ENCODE results near the gene FUT8. TPM values are rescaled to one million over a fixed set of nuclear protein-coding genes. Genes with fewer than 3 reads are reported as not detected.

FUT8 gene
- total RNA-seq, 2 donors from 2014 or later = 56.6 to 98.8 TPM

DNA sequence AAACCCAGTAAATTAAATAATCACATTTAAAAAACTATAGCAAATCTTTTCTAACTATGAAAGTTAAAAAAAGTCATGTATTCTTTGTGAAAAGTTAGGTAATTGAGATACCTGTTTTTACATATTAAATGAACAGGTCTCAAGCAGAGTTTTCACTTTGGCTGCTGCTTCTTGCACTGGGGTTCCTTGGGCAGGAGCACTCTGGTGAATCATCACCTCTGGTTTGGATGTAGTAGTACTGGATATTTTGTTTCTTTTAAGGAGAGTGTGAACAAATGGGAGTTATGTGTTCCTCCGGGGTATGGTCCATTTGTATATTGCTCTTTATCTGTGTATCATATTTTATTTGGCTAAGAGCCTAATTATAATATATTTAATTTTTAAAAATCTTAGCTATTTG is 82.7 kb downstream of the FUT8 start:
- H3K27ac Mint-ChIP-seq = no peak overlapping the region
- DNase-seq (ENCODE audit: low spot score in 2 of 2) = no peak
- H3K36me3 Mint-ChIP-seq = peaks cover 6 to 46% of the 10 kb centered on the region in 2 donors
- H3K9me3 Mint-ChIP-seq = peaks cover 5 to 6% of the 10 kb centered on the region in 2 donors
- no peak for ATAC-seq

DNA sequence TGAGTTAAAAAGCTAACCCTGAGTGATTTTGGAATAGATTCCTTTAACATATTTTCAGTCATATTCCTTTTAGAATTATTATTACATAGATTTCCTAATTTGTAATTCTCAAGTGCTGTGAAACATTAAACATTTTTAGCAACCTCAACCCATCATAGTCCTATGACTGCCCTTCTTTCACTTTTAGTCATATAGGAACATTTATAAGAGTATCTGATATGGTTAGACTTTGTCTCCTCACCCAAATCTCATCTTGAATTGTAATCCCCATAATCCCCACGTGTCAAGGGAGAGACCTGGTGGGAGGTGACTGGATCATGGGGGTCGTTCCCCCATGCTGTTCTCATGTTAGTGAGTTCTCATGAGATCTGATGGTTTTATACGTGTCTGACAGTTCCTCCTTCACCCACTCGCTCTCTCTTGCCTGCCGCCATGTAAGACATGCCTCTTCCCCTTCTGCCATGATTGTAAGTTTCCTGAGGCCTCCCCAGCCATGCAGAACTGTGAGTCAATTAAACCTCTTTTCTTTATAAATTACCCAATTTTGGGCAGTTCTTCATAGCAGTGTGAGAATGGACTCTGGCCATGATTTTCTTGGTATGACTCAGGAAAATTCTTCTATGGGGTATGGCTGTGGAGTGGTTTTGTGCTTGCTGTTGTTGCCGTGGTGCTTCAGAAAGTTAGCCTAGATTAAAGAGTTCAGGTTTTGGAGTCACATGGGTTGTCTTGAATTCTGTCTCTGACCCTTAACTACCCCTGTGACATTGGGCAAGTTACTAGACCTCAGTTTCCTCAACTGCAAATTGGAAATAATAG is 83.9 kb downstream of the FUT8 start:
- DNase-seq (ENCODE audit: low spot score in 2 of 2) (no peak), ATAC-seq (peak; percentile 67 to 84)
- Mint-ChIP-seq H3K9me3 (peaks cover 5 to 6% of the 10 kb centered on the region in 2 donors), H3K27ac (peak overlapping the region; percentile 28 to 93), H3K36me3 (peaks cover 6 to 36% of the 10 kb centered on the region in 2 donors)

GRCh38 chr14:65499138-65499537 is 86.6 kb downstream of the FUT8 start:
- ATAC-seq (peak in 1 of 2 donors; percentile 27), DNase-seq (ENCODE audit: low spot score in 2 of 2) (no peak)
- H3K9me3 Mint-ChIP-seq = peaks cover 5 to 6% of the 10 kb centered on the region in 2 donors
- no peak overlapping the region for H3K27ac Mint-ChIP-seq
- peaks cover 6 to 34% of the 10 kb centered on the region in 2 donors for H3K36me3 Mint-ChIP-seq

DNA sequence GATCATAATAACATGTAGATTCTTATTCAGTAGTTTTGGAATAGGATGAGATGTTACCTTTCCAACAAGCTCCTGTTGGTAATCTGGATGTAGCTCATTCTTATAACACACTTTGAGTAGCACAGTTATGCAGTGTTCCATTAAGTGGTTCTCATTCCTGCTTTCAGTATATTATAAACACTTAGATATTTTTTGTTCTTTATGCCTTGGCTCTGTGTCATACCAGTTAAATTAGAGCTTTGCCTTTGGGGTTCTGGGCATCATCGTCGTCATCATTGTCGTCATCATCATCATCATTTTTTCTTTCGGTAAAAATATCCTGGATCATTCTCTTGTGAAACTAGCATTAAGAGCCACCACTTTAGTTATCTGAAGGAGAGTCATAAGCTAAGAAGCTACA is 87.5 kb downstream of the FUT8 start:
- DNase-seq (ENCODE audit: low spot score in 2 of 2) = no peak
- Mint-ChIP-seq H3K36me3 (peaks cover 6 to 34% of the 10 kb centered on the region in 2 donors), H3K27ac (no peak overlapping the region), H3K9me3 (peaks cover 5 to 6% of the 10 kb centered on the region in 2 donors)
- no peak for ATAC-seq

DNA sequence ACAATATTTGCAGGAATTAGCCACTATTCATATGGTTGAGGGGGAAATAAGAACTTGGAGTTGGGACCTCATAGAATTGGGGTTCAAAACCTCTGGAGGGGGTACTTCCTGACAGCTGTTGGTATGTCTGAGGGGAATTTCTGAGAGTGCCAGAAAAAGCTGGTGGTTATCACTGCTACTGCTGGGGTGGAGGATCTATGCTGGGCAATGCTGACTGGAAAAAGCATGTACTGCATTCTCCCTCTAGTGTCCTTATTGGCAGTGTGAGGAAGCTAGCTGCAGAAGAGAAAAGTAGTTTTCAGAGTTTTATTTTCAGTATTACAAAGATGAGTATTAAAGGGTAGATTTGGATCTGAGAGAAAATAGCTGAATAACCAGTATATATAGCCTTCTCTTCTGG is 88.8 kb downstream of the FUT8 start:
- Mint-ChIP-seq H3K9me3 (peaks cover 3 to 4% of the 10 kb centered on the region in 2 donors), H3K36me3 (peaks cover 5 to 24% of the 10 kb centered on the region in 2 donors), H3K27ac (peak overlapping the region in 1 of 2 donors; percentile 51)
- peak in 1 of 2 donors; percentile 28 for ATAC-seq
- DNase-seq (ENCODE audit: low spot score in 2 of 2) = no peak

DNA sequence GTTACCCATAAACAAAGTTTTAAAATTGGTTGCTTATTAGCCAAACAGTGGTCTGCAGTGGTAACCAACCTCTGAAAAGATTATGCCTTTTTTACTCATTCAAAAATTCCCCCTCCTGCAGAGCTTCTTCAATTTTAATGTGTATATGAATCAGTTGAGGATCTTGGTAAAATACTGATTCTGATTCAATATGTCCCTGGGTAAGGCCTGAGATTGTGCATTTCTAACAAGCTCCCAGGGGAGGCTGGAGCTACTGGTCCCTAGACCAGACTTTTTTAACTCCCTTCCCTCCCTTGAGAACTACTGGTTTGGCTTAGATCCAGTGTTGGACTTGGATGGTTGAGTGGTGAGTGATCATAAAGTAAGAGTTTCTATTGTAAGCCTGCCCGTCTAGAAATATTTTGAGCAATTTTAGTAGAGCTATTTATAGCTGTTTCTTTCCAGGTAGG is 90.2 kb downstream of the FUT8 start:
- peak; percentile 26 to 34 for ATAC-seq

GRCh38 chr14:65503771-65504170 is 91.2 kb downstream of the FUT8 start:
- Mint-ChIP-seq H3K36me3 (peaks cover 2 to 26% of the 10 kb centered on the region in 2 donors), H3K27ac (no peak overlapping the region), H3K9me3 (peaks cover 0 to 10% of the 10 kb centered on the region in 2 donors)
- ATAC-seq (no peak), DNase-seq (ENCODE audit: low spot score in 2 of 2) (no peak)

More for the DNA sequence above, 90.2 kb downstream of the FUT8 start:
- no peak for DNase-seq (ENCODE audit: low spot score in 2 of 2)
- Mint-ChIP-seq H3K36me3 (peaks cover 0 to 30% of the 10 kb centered on the region in 2 donors), H3K27ac (no peak overlapping the region), H3K9me3 (peaks cover 0 to 7% of the 10 kb centered on the region in 2 donors)

DNA sequence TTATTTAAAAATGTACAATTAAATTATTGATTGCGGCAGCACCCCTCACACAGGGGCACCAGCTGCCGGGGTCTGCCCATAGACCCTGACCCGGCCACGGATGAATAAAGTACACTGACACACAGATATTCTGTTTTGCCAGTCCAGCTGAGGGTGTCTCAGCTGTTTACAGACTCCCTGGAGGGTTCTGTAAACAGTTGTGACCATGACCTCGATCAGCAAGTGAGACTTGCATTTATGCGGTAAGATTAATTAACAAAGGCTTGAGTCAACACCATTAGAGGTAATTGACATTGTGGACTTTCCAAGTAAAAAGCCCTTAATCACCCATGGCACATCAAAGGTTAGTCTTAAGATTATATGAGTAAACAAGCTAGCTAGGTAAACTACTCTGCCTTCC is 94.3 kb downstream of the FUT8 start:
- ATAC-seq = no peak

GRCh38 chr14:65509842-65510241 is 97.3 kb downstream of the FUT8 start:
- Mint-ChIP-seq H3K36me3 (peaks cover 5 to 35% of the 10 kb centered on the region in 2 donors), H3K27ac (no peak overlapping the region), H3K9me3 (peaks cover 0 to 23% of the 10 kb centered on the region in 2 donors)
- ATAC-seq = no peak
- no peak for DNase-seq (ENCODE audit: low spot score in 2 of 2)

More for the DNA sequence above, 94.3 kb downstream of the FUT8 start:
- peaks cover 5 to 42% of the 10 kb centered on the region in 2 donors for H3K36me3 Mint-ChIP-seq
- no peak for DNase-seq (ENCODE audit: low spot score in 2 of 2)
- H3K9me3 Mint-ChIP-seq = peaks cover 0 to 23% of the 10 kb centered on the region in 2 donors
- H3K27ac Mint-ChIP-seq = no peak overlapping the region

DNA sequence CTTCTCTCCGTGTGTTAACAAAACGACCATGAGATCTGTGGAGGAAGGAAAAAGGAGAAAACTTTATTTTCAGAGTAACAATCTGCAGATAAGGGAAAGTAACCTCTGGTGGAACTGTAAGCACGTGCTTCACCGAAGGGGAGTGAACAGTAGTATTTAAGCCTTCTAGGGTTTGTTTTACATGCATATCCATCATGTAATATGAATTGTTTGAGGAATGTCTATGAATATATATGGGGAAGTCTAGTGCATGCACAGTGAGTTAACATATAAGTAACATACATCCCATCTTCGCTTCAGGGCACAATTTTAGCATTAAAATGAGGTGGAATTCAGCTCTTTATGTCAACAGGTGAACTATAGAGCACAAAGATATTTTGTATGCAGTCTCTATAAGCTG is 101.1 kb downstream of the FUT8 start:
- peaks cover 0 to 15% of the 10 kb centered on the region in 2 donors for H3K9me3 Mint-ChIP-seq
- no peak for ATAC-seq
- DNase-seq (ENCODE audit: low spot score in 2 of 2) = no peak
- no peak overlapping the region for H3K27ac Mint-ChIP-seq
- H3K36me3 Mint-ChIP-seq = peaks cover 4 to 19% of the 10 kb centered on the region in 2 donors

GRCh38 chr14:65517635-65518542 is 105.4 kb downstream of the FUT8 start:
- Mint-ChIP-seq H3K9me3 (peaks cover 3 to 5% of the 10 kb centered on the region in 2 donors), H3K36me3 (peaks cover 5 to 14% of the 10 kb centered on the region in 2 donors), H3K27ac (peak overlapping the region; percentile 14 to 83)
- ATAC-seq = peak; percentile 64 to 87
- DNase-seq (ENCODE audit: low spot score in 2 of 2) = no peak

- peaks cover 48 to 57% of the 10 kb centered on the region in 2 donors for H3K36me3 Mint-ChIP-seq
- no peak for DNase-seq (ENCODE audit: low spot score in 2 of 2)
Measured at GRCh38 chr14:65528069-65528468, 115.5 kb downstream of the FUT8 start.

DNA sequence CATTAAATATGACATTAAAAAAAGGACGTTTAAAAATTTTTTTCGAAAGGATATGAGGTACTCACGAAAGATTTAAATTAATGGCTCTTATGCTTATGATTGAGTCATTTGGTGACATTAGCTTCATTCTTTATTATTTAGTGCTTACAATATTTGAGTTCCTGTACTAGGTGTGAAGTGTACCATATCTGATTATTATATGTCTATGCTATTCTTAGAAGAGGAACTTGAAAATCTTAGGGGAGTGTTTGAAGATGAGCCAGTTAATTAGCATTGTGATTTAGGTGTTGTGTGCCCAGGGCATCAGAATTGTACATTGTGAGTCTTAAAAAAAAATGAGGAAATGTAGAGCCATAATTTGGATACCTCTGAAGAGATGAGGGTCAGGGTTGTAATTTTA is 118.6 kb downstream of the FUT8 start:
- no peak overlapping the region for H3K27ac Mint-ChIP-seq
- H3K9me3 Mint-ChIP-seq = peaks cover 8 to 13% of the 10 kb centered on the region in 2 donors
- no peak for ATAC-seq
- H3K36me3 Mint-ChIP-seq = peaks cover 27% of the 10 kb centered on the region in 2 donors
- DNase-seq (ENCODE audit: low spot score in 2 of 2) = no peak

More at GRCh38 chr14:65528069-65528468, 115.5 kb downstream of the FUT8 start:
- H3K27ac Mint-ChIP-seq = no peak overlapping the region
- ATAC-seq = no peak
- H3K9me3 Mint-ChIP-seq = peaks cover 22 to 30% of the 10 kb centered on the region in 2 donors

DNA sequence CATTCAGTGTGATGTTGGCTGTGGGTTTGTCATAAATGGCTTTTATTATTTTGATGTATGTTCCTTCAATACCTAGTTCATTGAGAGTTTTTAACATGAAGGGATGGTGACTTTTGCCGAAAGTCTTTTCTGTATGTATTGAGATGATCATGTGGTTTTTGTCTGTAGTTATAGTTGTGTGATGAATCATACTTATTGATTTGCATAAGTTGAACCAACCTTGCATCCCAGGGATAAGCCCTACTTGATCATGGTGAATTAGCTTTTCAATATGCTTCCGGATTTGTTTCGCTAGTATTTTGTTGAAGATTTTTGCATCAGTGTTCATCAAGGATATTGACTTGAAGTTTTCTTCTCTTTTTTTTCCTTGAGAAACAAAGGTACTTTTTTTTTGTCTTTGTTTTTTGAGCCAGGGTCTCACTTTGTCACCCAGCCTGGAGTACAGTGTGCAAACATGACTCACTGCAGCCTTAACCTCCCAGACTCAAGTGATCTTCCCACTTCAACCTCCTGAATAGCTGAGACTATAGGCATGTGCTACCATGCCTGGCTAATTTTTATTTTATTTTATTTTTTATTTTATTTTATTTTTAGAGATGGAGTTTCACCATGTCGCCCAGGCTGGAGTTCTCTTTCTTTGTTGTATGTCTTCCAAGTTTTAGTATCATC is 121.3 kb downstream of the FUT8 start:
- DNase-seq (ENCODE audit: low spot score in 2 of 2) = no peak
- H3K27ac Mint-ChIP-seq = no peak overlapping the region
- ATAC-seq = peak in 1 of 2 donors; percentile 81
- H3K9me3 Mint-ChIP-seq = peaks cover 0 to 6% of the 10 kb centered on the region in 2 donors
- H3K36me3 Mint-ChIP-seq = peaks cover 8 to 12% of the 10 kb centered on the region in 2 donors

GRCh38 chr14:65536781-65537423 is 124.4 kb downstream of the FUT8 start:
- no peak for ATAC-seq
- Mint-ChIP-seq H3K27ac (no peak overlapping the region), H3K9me3 (no peaks in the 10 kb centered on the region), H3K36me3 (no peaks in the 10 kb centered on the region)
- no peak for DNase-seq (ENCODE audit: low spot score in 2 of 2)

DNA sequence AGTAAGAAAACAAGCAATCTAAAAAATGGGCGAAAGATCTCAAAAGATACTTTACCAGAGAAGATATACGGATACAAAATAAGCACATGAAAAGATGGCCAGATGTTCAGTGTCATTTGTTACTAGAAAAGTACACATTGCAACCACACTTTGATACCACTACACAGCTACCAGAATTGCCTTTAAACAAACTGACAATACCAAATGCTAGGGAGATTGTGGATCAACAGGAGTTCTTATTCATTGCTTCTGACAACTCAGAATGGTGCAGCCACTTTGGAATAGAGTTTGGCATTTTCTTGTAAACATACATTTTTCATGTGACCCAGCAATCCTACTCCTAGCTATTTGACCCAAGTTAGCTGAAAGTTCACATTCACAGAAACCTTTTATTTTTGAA is 136.3 kb downstream of the FUT8 start:
- no peak for ATAC-seq
- Mint-ChIP-seq H3K27ac (no peak overlapping the region), H3K36me3 (no peaks in the 10 kb centered on the region), H3K9me3 (no peaks in the 10 kb centered on the region)
- no peak for DNase-seq (ENCODE audit: low spot score in 2 of 2)
